Omental fat pad (tissue), 4 donors: ENCODE data around the gene ALDH8A1. TPM values are rescaled to one million over a fixed set of nuclear protein-coding genes. Genes with fewer than 3 reads are reported as not detected.

Experiments
- ATAC-seq: fragments of 150-250 bp; one replicate; pipeline ENCODE4 v1.9.1; 2016; ENCODE audit warnings: mild to moderate bottlenecking, moderate library complexity; ENCODE audit not compliant: low FRiP score
- DNase-seq: peaks from one replicate; pipeline ENCODE4 v3.0.0-alpha.2; 2019; ENCODE audit warnings: low spot score
- CTCF ChIP-seq, 3 donors: fragments of 450-650 bp; IDR thresholded peaks; one replicate each; pipeline ENCODE4 v1.5.1; 2016 to 2017; ENCODE audit warnings: antibody characterized with exemption in 3 of 3, mild to moderate bottlenecking in 3 of 3, moderate library complexity in 2 of 3
- total RNA-seq, 4 donors: library from RNA; depleted of rRNA; stranded (reverse); fragments of >200 nt; gene quantifications; one replicate each; pipeline ENCODE4 v1.1.0, GENCODE V29; 2016

Gene ALDH8A1
- total RNA-seq, 4 donors from 2014 or later: 1.5 to 7.0 (median 3.0) TPM

GRCh38 chr6:134932535-134933470, 17.1 kb downstream of the ALDH8A1 start:
- TF ChIP-seq CTCF (IDR thresholded peaks at IDR 0.05): no peak
- DNase-seq (no peak), ATAC-seq (no peak)

GRCh38 chr6:134932098-134932497, 17.8 kb downstream of the ALDH8A1 start:
- TF ChIP-seq CTCF (IDR thresholded peaks at IDR 0.05): no peak
- DNase-seq: no peak
- no peak for ATAC-seq

GRCh38 chr6:134930463-134930862, 19.4 kb downstream of the ALDH8A1 start:
- ATAC-seq (no peak), DNase-seq (no peak)

GRCh38 chr6:134928151-134928900, 21.6 kb downstream of the ALDH8A1 start:
- no peak for DNase-seq
- ATAC-seq: no peak
- TF ChIP-seq CTCF (IDR thresholded peaks at IDR 0.05): no peak

More at GRCh38 chr6:134930463-134930862, 19.4 kb downstream of the ALDH8A1 start:
- TF ChIP-seq CTCF (IDR thresholded peaks at IDR 0.05): no peak

GRCh38 chr6:134925800-134926199, 24.1 kb downstream of the ALDH8A1 start:
- peak; percentile 93 for ATAC-seq
- no peak for TF ChIP-seq CTCF (IDR thresholded peaks at IDR 0.05)

GRCh38 chr6:134921721-134922261, 28.1 kb downstream of the ALDH8A1 start:
- ATAC-seq: no peak
- TF ChIP-seq CTCF (IDR thresholded peaks at IDR 0.05): no peak
- no peak for DNase-seq

More at GRCh38 chr6:134925800-134926199, 24.1 kb downstream of the ALDH8A1 start:
- no peak for DNase-seq
